HepG2 (cell line): ENCODE measurements around the gene SYNGR4. TPM values are rescaled to one million over a fixed set of nuclear protein-coding genes. Genes with fewer than 3 reads are reported as not detected.
A peak's percentile ranks its signal among the peaks of the same experiment; 100 is the strongest.

Experiments used
- CREB3 ChIP-seq: sonication (generic); formaldehyde crosslinking; IDR thresholded peaks from 2 replicates; pipeline ENCODE4 v1.5.0; 2020; ENCODE audit warnings: missing genetic modification reagents
- ELF3 ChIP-seq: IDR thresholded peaks from 2 replicates; pipeline ENCODE4 v1.6.1; 2016; ENCODE audit warnings: missing genetic modification reagents, missing compliant biosample characterization
- KLF12 ChIP-seq: sonication (generic); formaldehyde crosslinking; IDR thresholded peaks from 2 replicates; pipeline ENCODE4 v1.4.0; 2020; ENCODE audit warnings: missing genetic modification reagents, borderline replicate concordance
- NFIC ChIP-seq: IDR thresholded peaks from 2 replicates; pipeline ENCODE4 v1.6.1; 2012; ENCODE audit warnings: mild to moderate bottlenecking, low read length, inconsistent platforms
- PATZ1 ChIP-seq: sonication (generic); formaldehyde crosslinking; IDR thresholded peaks from 2 replicates; pipeline ENCODE4 v1.4.0; 2020; ENCODE audit warnings: missing genetic modification reagents
- RXRB ChIP-seq: IDR thresholded peaks from 2 replicates; pipeline ENCODE4 v1.6.1; 2016; ENCODE audit warnings: borderline replicate concordance, missing genetic modification reagents, missing compliant biosample characterization
- SP1 ChIP-seq, 2 experiments: fragments of 450-650 bp in 1 of 2; sonication (generic) in 1 of 2; formaldehyde crosslinking in 1 of 2; IDR thresholded peaks; 2 replicates each; pipeline versions ENCODE4 v1.4.0 to v1.6.1; 2016 to 2020; ENCODE audit warnings: missing genetic modification reagents in 1 of 2
- SP5 ChIP-seq: IDR thresholded peaks from 2 replicates; pipeline ENCODE4 v1.6.1; 2016; ENCODE audit warnings: low read depth, borderline replicate concordance
- THAP11 ChIP-seq: IDR thresholded peaks from 2 replicates; pipeline ENCODE4 v1.6.1; 2016; ENCODE audit warnings: missing biosample characterization, missing genetic modification reagents
- ZBTB7B ChIP-seq: sonication (generic); formaldehyde crosslinking; IDR thresholded peaks from 2 replicates; pipeline ENCODE4 v1.4.0; 2020; ENCODE audit warnings: missing genetic modification reagents
- ZC3H4 ChIP-seq: sonication (generic); formaldehyde crosslinking; IDR thresholded peaks from 2 replicates; pipeline ENCODE4 v1.4.0; 2020; ENCODE audit warnings: missing genetic modification reagents, borderline replicate concordance
- ZNF317 ChIP-seq: sonication (generic); formaldehyde crosslinking; IDR thresholded peaks from 2 replicates; pipeline ENCODE4 v1.5.0; 2020; ENCODE audit warnings: mild to moderate bottlenecking, missing genetic modification reagents
- ZNF550 ChIP-seq: sonication (generic); formaldehyde crosslinking; IDR thresholded peaks from 2 replicates; pipeline ENCODE4 v1.4.0; 2020; ENCODE audit warnings: mild to moderate bottlenecking, missing genetic modification reagents, borderline replicate concordance
- ZNF569 ChIP-seq: sonication (generic); formaldehyde crosslinking; IDR thresholded peaks from 2 replicates; pipeline ENCODE4 v1.5.0; 2020; ENCODE audit warnings: mild to moderate bottlenecking, missing genetic modification reagents, moderate library complexity, borderline replicate concordance
- ZNF776 ChIP-seq: sonication (generic); formaldehyde crosslinking; IDR thresholded peaks from 2 replicates; pipeline ENCODE4 v1.4.0; 2020; ENCODE audit warnings: mild to moderate bottlenecking, missing genetic modification reagents
- polyA plus RNA-seq, 8 experiments: library from polyadenylated mRNA; depleted of rRNA in 3 of 8; stranded (reverse) in 7 of 8; unstranded in 1 of 8; fragments of >200 nt; fragmentation: Illumina TruSeq in 4 of 8; extraction: Trizol in 4 of 8; gene quantifications; 2 replicates each; pipeline versions ENCODE4 v1.2.1 to v1.2.3, GENCODE V29; 2011 to 2016; ENCODE audit warnings: low read depth in 4 of 8, missing spikeins in 1 of 8, mixed read lengths in 1 of 8; ENCODE audit not compliant: insufficient read depth in 1 of 8
- total RNA-seq, 5 experiments: library from RNA; depleted of rRNA; stranded (reverse); fragments of >200 nt; fragmentation: Illumina TruSeq; extraction: Trizol; gene quantifications; 2 replicates each; pipeline ENCODE4 v1.2.3, GENCODE V29; 2016; ENCODE audit warnings: low read depth in 1 of 5
- TF ChIP-seq, protein P1 (sequence below): sonication (generic); formaldehyde crosslinking; IDR thresholded peaks from 2 replicates; pipeline ENCODE4 v1.4.0; 2020; ENCODE audit warnings: low read depth, missing genetic modification reagents
- TF ChIP-seq, protein P2 (sequence below): sonication (generic); formaldehyde crosslinking; IDR thresholded peaks from 2 replicates; pipeline ENCODE4 v1.5.0; 2020; ENCODE audit warnings: missing genetic modification reagents
- TF ChIP-seq, protein P3 (sequence below): sonication (generic); formaldehyde crosslinking; IDR thresholded peaks from 2 replicates; pipeline ENCODE4 v1.4.0; 2020; ENCODE audit warnings: missing genetic modification reagents, borderline replicate concordance

SYNGR4 gene
- total and polyA plus RNA-seq, 2 of the 13 experiments (the other 11 are each of a cell fraction or from before 2014, with no cell fraction given): not detected

DNA sequence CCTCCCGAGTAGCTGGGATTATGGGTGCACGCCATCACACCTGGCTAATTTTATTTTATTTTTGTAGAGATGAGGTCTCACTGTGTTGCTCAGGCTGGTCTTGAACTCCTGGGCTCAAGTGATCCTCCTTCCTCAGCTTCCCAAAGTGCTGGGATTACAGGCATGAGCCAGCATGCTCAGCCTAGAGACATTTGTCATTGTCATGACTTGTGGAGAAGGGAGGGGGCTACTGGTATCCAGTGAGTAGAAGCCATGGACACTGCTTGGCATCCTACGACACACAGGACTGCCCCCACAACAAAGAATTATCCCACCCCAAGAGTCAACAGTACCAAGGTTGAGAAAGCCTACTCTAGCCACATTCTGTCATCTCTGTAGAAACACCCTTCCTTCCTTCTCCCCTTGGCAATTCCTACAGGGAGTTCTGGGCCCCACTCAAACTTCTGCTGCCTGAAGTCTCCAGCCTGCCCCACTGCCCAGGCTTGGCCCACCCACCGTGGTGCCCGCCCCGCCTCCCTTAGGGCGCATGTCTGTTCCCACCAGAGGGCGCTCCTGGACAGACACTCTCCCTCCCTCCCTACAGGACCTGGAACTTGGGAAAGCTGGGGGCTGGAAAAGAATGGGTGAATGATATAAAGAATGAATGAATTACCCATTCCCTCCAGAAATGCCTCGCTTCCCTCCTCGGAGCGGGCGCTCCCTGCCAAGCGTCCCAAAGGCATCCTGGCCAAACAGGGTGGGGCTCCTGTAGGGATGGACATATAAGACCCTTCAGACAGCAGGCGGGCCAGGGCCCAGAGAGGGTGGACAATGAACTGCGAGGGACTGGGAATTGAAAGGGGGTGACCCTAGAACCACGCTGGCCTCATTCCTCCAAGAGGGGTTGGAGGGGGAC is 44.3 kb upstream of the SYNGR4 start (continued):
- TF ChIP-seq RXRB: no peak
- peak; percentile 54; the same call in 1 of the 2 replicates for TF ChIP-seq KLF12 (CRISPR knock-in tag)
- peak; percentile 74 for TF ChIP-seq PATZ1 (CRISPR knock-in tag)
- 0 out of 2 replicates have a peak, but pooled peaks have one; percentile 22 for TF ChIP-seq ELF3 (CRISPR knock-in tag)
- 0 out of 2 replicates have a peak, but pooled peaks have one; percentile 28 for TF ChIP-seq ZNF550 (CRISPR knock-in tag)
- TF ChIP-seq NFIC: no peak
- TF ChIP-seq, protein P1, sequence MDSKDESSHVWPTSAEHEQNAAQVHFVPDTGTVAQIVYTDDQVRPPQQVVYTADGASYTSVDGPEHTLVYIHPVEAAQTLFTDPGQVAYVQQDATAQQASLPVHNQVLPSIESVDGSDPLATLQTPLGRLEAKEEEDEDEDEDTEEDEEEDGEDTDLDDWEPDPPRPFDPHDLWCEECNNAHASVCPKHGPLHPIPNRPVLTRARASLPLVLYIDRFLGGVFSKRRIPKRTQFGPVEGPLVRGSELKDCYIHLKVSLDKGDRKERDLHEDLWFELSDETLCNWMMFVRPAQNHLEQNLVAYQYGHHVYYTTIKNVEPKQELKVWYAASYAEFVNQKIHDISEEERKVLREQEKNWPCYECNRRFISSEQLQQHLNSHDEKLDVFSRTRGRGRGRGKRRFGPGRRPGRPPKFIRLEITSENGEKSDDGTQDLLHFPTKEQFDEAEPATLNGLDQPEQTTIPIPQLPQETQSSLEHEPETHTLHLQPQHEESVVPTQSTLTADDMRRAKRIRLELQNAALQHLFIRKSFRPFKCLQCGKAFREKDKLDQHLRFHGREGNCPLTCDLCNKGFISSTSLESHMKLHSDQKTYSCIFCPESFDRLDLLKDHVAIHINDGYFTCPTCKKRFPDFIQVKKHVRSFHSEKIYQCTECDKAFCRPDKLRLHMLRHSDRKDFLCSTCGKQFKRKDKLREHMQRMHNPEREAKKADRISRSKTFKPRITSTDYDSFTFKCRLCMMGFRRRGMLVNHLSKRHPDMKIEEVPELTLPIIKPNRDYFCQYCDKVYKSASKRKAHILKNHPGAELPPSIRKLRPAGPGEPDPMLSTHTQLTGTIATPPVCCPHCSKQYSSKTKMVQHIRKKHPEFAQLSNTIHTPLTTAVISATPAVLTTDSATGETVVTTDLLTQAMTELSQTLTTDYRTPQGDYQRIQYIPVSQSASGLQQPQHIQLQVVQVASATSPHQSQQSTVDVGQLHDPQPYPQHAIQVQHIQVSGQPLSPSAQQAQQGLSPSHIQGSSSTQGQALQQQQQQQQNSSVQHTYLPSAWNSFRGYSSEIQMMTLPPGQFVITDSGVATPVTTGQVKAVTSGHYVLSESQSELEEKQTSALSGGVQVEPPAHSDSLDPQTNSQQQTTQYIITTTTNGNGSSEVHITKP (CRISPR knock-in tag): 0 out of 2 replicates have a peak, but pooled peaks have one; percentile 24
- no peak for TF ChIP-seq ZNF776 (CRISPR knock-in tag)
- peak; percentile 79 for TF ChIP-seq THAP11 (CRISPR knock-in tag)
- TF ChIP-seq, protein P2, sequence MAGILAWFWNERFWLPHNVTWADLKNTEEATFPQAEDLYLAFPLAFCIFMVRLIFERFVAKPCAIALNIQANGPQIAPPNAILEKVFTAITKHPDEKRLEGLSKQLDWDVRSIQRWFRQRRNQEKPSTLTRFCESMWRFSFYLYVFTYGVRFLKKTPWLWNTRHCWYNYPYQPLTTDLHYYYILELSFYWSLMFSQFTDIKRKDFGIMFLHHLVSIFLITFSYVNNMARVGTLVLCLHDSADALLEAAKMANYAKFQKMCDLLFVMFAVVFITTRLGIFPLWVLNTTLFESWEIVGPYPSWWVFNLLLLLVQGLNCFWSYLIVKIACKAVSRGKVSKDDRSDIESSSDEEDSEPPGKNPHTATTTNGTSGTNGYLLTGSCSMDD: no peak
- no peak for TF ChIP-seq ZC3H4 (CRISPR knock-in tag)
- TF ChIP-seq, protein P3, sequence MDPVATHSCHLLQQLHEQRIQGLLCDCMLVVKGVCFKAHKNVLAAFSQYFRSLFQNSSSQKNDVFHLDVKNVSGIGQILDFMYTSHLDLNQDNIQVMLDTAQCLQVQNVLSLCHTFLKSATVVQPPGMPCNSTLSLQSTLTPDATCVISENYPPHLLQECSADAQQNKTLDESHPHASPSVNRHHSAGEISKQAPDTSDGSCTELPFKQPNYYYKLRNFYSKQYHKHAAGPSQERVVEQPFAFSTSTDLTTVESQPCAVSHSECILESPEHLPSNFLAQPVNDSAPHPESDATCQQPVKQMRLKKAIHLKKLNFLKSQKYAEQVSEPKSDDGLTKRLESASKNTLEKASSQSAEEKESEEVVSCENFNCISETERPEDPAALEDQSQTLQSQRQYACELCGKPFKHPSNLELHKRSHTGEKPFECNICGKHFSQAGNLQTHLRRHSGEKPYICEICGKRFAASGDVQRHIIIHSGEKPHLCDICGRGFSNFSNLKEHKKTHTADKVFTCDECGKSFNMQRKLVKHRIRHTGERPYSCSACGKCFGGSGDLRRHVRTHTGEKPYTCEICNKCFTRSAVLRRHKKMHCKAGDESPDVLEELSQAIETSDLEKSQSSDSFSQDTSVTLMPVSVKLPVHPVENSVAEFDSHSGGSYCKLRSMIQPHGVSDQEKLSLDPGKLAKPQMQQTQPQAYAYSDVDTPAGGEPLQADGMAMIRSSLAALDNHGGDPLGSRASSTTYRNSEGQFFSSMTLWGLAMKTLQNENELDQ (CRISPR knock-in tag): no peak
- peak; percentile 57 for TF ChIP-seq SP5 (CRISPR knock-in tag)
- TF ChIP-seq ZNF317: 0 out of 2 replicates have a peak, but pooled peaks have one; percentile 15
- TF ChIP-seq SP1 (IDR thresholded peaks at IDR 0.05): no peak
- TF ChIP-seq SP1 (CRISPR knock-in tag; IDR thresholded peaks at IDR 0.05): peak; percentile 64; the same call in 1 of the 2 replicates
- 0 out of 2 replicates have a peak, but pooled peaks have one; percentile 54 for TF ChIP-seq ZBTB7B (CRISPR knock-in tag)
- no peak for TF ChIP-seq ZNF569
- no peak for TF ChIP-seq CREB3 (CRISPR knock-in tag)
